GM12878 (cell line): ENCODE measurements around the gene SELENOW. TPM values are rescaled to one million over a fixed set of nuclear protein-coding genes. Genes with fewer than 3 reads are reported as not detected.
"Not testable (repeated sequence)": the region's sequence is repeated elsewhere in the genome, so short reads cannot be mapped to it uniquely, and the experiment has no call there.

Source experiments
- ATAC-seq: fragments of 200-7000 bp; cut with Tn5 transposase; 3 replicates; pipeline ENCODE4 v1.9.1; 2020; ENCODE audit warnings: mild to moderate bottlenecking, moderate library complexity
- BruUV-seq: library from RNA; stranded (reverse); fragments of 400-500 nt; replicated peaks from 2 replicates; lab custom pipeline; 2021; lab: Mats Ljungman, UMichigan
- CTCF ChIA-PET: fragments of 300-600 bp; sonication (Branson Sonifier 250); formaldehyde crosslinking; extraction: SDS; loops from one replicate; lab custom pipeline; 2021; ENCODE audit warnings: inconsistent platforms; lab: Yijun Ruan, JAX
- POLR2A ChIA-PET: fragments of 350-600 bp; formaldehyde crosslinking; extraction: SDS; loops from one replicate; lab custom pipeline; 2021; ENCODE audit warnings: inconsistent platforms; lab: Charles Lee
- RAD21 ChIA-PET: fragments of 300-600 bp; sonication (Branson Sonifier 250); formaldehyde crosslinking; loops from one replicate; lab custom pipeline; 2023; ENCODE audit warnings: antibody characterized with exemption; ENCODE audit not compliant: unreplicated experiment; lab: Charles Lee
- SMC1A ChIA-PET: fragments of 300-600 bp; sonication (Branson Sonifier 250); formaldehyde crosslinking; loops from one replicate; lab custom pipeline; 2023; ENCODE audit not compliant: unreplicated experiment, uncharacterized antibody; lab: Charles Lee
- DNase-seq: peaks from one replicate; pipeline ENCODE4 v3.0.0-alpha.2; 2011; ENCODE audit warnings: low read depth, low spot score
- FAIRE-seq: peaks from 3 replicates; lab custom pipeline; 2011; peaks lifted over from hg19 to GRCh38; lab: Jason Lieb, UNC
- H2AFZ ChIP-seq: 2 replicates; pipeline ENCODE4 v1.6.0; 2011; ENCODE audit warnings: low read depth, low read length, control low read depth; ENCODE audit not compliant: control insufficient read depth
- H3K27ac ChIP-seq: 2 replicates; pipeline ENCODE4 v1.5.1; 2011; ENCODE audit warnings: control low read depth; ENCODE audit not compliant: control insufficient read depth, insufficient read depth
- H3K27me3 ChIP-seq, 2 experiments: replicated peaks in 1 of 2; 2 replicates each; pipeline versions ENCODE4 v1.6.0 to v1.6.1; 2011; ENCODE audit warnings: low read length in 1 of 2; ENCODE audit not compliant: control insufficient read depth in 2 of 2, insufficient read depth in 2 of 2
- H3K36me3 ChIP-seq, 2 experiments: 2 replicates each; pipeline ENCODE4 v1.5.1; 2011; ENCODE audit warnings: low read length in 1 of 2; ENCODE audit not compliant: control insufficient read depth in 2 of 2, insufficient read depth in 2 of 2
- H3K4me1 ChIP-seq: 2 replicates; pipeline ENCODE4 v1.6.1; 2011; ENCODE audit warnings: mild to moderate bottlenecking, low read length, moderate library complexity, mixed read lengths; ENCODE audit not compliant: control insufficient read depth, insufficient read depth
- H3K4me2 ChIP-seq: 2 replicates; pipeline ENCODE4 v1.6.0; 2011; ENCODE audit warnings: control low read depth; ENCODE audit not compliant: control insufficient read depth, insufficient read depth
- H3K4me3 ChIP-seq: fragments of 200-600 bp; sonication (generic); 2 replicates; pipeline ENCODE4 v1.5.1; 2016
- H3K79me2 ChIP-seq: 2 replicates; pipeline ENCODE4 v1.6.0; 2011; ENCODE audit warnings: low read length; ENCODE audit not compliant: control insufficient read depth, insufficient read depth
- H3K9ac ChIP-seq: 2 replicates; pipeline ENCODE4 v1.8.0; 2011; ENCODE audit warnings: low read length, control low read depth, mixed read lengths; ENCODE audit not compliant: control insufficient read depth, insufficient read depth
- H3K9me3 ChIP-seq: replicated peaks from 3 replicates; pipeline ENCODE4 v1.5.1; 2011; ENCODE audit warnings: mild to moderate bottlenecking, low read length; ENCODE audit not compliant: control insufficient read depth, insufficient read depth
- H4K20me1 ChIP-seq: 2 replicates; pipeline ENCODE4 v1.6.0; 2011; ENCODE audit not compliant: control insufficient read depth, insufficient read depth
- CBX5 ChIP-seq: sonication (generic); IDR thresholded peaks from 2 replicates; pipeline ENCODE4 v1.6.1; 2016; ENCODE audit warnings: low read depth, moderate library complexity, mild to moderate bottlenecking, inconsistent platforms
- FOS ChIP-seq: IDR thresholded peaks from 3 replicates; pipeline ENCODE4 v1.6.1; 2011; ENCODE audit warnings: borderline replicate concordance; ENCODE audit not compliant: insufficient read length; ENCODE audit errors: extremely low read depth
- MYC ChIP-seq: IDR thresholded peaks from 2 replicates; pipeline ENCODE4 v1.6.1; 2011; ENCODE audit warnings: mild to moderate bottlenecking, low read length, moderate library complexity, inconsistent platforms; ENCODE audit not compliant: insufficient read depth, insufficient replicate concordance, insufficient read length, severe bottlenecking
- NFXL1 ChIP-seq: fragments of 450-650 bp; IDR thresholded peaks from 2 replicates; pipeline ENCODE4 v1.6.1; 2017; ENCODE audit warnings: antibody characterized with exemption, mild to moderate bottlenecking, borderline replicate concordance
- SMAD5 ChIP-seq: IDR thresholded peaks from 2 replicates; pipeline ENCODE4 v1.6.1; 2016; ENCODE audit warnings: antibody characterized with exemption, low read depth
- SREBF1 ChIP-seq: IDR thresholded peaks from 2 replicates; pipeline ENCODE4 v1.6.1; 2012; ENCODE audit warnings: mild to moderate bottlenecking, low read length
- STAT3 ChIP-seq: IDR thresholded peaks from 2 replicates; pipeline ENCODE4 v1.6.1; 2011; ENCODE audit warnings: low read depth, low read length, improper control_type of control experiment
- YBX1 ChIP-seq: fragments of 450-650 bp; IDR thresholded peaks from 2 replicates; pipeline ENCODE4 v1.6.1; 2016; ENCODE audit warnings: antibody characterized with exemption
- WGBS: methylation state at CpG from one replicate; pipeline ENCODE4 v1.1.6; 2016; ENCODE audit warnings: low lambda C conversion rate; ENCODE audit not compliant: insufficient replicate concordance, insufficient coverage; ENCODE audit errors: missing lambda C conversion rate; 5-methylcytosine and 5-hydroxymethylcytosine counted together
- in situ Hi-C: fragments of 300-500 bp; cut with MboI; formaldehyde crosslinking; loops from 9 replicates; pipeline ENCODE4 v1.14.3; 2018; ENCODE audit warnings: mixed read lengths
- intact Hi-C: fragments of 100-400 bp; cut with micrococcal nuclease; formaldehyde crosslinking; loops from one replicate; pipeline ENCODE4 v1.14.2; 2022; ENCODE audit not compliant: unreplicated experiment
- polyA plus RNA-seq, 11 experiments: library from polyadenylated mRNA; depleted of rRNA in 4 of 11; unstranded in 6 of 11; stranded (reverse) in 5 of 11; fragments of >200 nt; fragmentation: Nextera tagmentation in 4 of 11; fragmentation: Illumina TruSeq in 1 of 11; extraction: Ambion mirVana in 4 of 11; extraction: Trizol in 1 of 11; gene quantifications; 1 replicate in 1 of 11; 2 replicates in 10 of 11; pipeline versions ENCODE4 v1.2.1 to v1.2.3, GENCODE V29; 2011 to 2016; ENCODE audit warnings: inconsistent platforms in 2 of 11, missing spikeins in 2 of 11, low read depth in 1 of 11
- total RNA-seq, 4 experiments: library from RNA; depleted of rRNA in 3 of 4; stranded (reverse); fragments of >200 nt in 3 of 4; fragmentation: Illumina TruSeq in 1 of 4; extraction: Trizol in 1 of 4; gene quantifications; 2 replicates each; pipeline versions ENCODE4 v1.2.1 to v1.2.3, GENCODE V29; 2013 to 2021
- TF ChIP-seq, protein P1 (sequence below): fragments of 150-350 bp; IDR thresholded peaks from 2 replicates; pipeline ENCODE4 v1.6.1; 2014; ENCODE audit warnings: mild to moderate bottlenecking, low read depth, low read length
- TF ChIP-seq, protein P2 (sequence below): IDR thresholded peaks from 2 replicates; pipeline ENCODE4 v1.6.1; 2012; ENCODE audit warnings: low read depth, low read length, improper control_type of control experiment
- TF ChIP-seq, protein P3 (sequence below): IDR thresholded peaks from 2 replicates; pipeline ENCODE4 v1.6.1; 2011; ENCODE audit warnings: low read depth, low read length, improper control_type of control experiment, borderline replicate concordance

The SELENOW gene
- total and polyA plus RNA-seq, 10 of the 15 experiments (the other 5 are each of a cell fraction or from before 2014, with no cell fraction given), result 53.3 to 186 (median 101) TPM

DNA sequence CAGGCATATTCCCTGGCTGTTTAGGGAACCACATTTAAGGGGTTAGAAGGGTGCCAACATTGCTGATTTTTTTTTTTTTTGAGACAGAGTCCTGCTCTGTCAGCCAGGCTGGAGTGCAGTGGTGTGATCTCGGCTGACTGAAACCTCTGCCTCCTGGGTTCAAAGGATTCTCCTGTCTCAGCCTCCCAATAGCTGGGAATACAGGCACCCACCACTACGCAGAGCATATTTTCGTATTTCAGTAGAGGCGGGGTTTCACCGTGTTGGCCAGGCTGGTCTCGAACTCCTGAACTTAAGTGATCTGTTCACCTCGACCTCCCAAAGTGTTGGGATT is 35.5 kb downstream of the SELENOW start:
- ChIA-PET RAD21 (interaction anchor here (1.0 kb wide), 1 partner anchor 33 kb away, joined by 4 read pairs; no protein-coding TSS in a partner anchor), SMC1A (no interaction called here), CTCF (interaction anchor here (0.6 to 2.7 kb wide), 6 partner anchors 42 to 513 kb away, joined by 3 to 7 read pairs (median 3); no protein-coding TSS in a partner anchor), POLR2A (no interaction called here)
- no peak for DNase-seq
- Histone ChIP-seq H4K20me1 (no peaks in the 10 kb centered on the region), H3K27me3 (no peaks in the 10 kb centered on the region), H3K9me3 (no peaks in the 10 kb centered on the region), H3K4me1 (no peaks in the 10 kb centered on the region), H3K4me2 (no peak overlapping the region), H3K79me2 (no peaks in the 10 kb centered on the region), H3K27ac (no peak overlapping the region), H3K9ac (no peak overlapping the region), H3K36me3 (no peaks in the 10 kb centered on the region), H2AFZ (no peak overlapping the region), H3K4me3 (no peak overlapping the region)
- WGBS, result 68% methylated on average over 7 of the region's 7 CpGs
- no peak for FAIRE-seq
- peak; percentile 17; the same call in 2 of the 3 replicates for ATAC-seq
- intact Hi-C loops, result loop anchor here (5.0 kb wide), 1 partner anchor 53 kb away; no protein-coding TSS in a partner anchor
- BruUV-seq, result no TSS peak
- TF ChIP-seq NFXL1, result no peak
- TF ChIP-seq FOS, result no peak
- TF ChIP-seq STAT3, result no peak
- TF ChIP-seq, protein P1, sequence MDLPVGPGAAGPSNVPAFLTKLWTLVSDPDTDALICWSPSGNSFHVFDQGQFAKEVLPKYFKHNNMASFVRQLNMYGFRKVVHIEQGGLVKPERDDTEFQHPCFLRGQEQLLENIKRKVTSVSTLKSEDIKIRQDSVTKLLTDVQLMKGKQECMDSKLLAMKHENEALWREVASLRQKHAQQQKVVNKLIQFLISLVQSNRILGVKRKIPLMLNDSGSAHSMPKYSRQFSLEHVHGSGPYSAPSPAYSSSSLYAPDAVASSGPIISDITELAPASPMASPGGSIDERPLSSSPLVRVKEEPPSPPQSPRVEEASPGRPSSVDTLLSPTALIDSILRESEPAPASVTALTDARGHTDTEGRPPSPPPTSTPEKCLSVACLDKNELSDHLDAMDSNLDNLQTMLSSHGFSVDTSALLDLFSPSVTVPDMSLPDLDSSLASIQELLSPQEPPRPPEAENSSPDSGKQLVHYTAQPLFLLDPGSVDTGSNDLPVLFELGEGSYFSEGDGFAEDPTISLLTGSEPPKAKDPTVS, result no peak
- TF ChIP-seq, protein P2, sequence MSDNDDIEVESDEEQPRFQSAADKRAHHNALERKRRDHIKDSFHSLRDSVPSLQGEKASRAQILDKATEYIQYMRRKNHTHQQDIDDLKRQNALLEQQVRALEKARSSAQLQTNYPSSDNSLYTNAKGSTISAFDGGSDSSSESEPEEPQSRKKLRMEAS, result no peak
- TF ChIP-seq CBX5, result no peak
- TF ChIP-seq MYC, result no peak
- no peak for TF ChIP-seq SREBF1
- no peak for TF ChIP-seq YBX1
- TF ChIP-seq, protein P3, sequence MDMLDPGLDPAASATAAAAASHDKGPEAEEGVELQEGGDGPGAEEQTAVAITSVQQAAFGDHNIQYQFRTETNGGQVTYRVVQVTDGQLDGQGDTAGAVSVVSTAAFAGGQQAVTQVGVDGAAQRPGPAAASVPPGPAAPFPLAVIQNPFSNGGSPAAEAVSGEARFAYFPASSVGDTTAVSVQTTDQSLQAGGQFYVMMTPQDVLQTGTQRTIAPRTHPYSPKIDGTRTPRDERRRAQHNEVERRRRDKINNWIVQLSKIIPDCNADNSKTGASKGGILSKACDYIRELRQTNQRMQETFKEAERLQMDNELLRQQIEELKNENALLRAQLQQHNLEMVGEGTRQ, result no peak
- no peak for TF ChIP-seq SMAD5
- in situ Hi-C loops, result no loop called here

DNA sequence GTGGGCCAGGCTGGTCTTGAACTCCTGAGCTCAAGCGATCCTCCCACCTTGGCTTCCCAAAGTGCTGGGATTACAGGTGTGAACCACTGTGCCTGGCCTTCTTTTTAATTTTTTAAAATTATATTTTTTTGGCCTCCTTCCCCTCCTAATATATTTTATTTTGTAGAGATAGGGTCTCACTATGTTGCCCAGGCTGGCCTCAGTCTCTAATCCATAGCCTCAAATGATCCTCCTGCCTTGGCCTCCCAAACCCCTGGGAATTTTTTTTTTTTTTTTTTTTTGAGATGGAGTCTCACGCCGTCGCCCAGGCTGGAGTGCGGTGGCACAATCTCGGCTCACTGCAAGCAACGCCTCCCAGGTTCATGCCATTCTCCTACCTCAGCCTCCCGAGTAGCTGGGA is 37.8 kb downstream of the SELENOW start:
- H3K79me2 ChIP-seq, H3K4me3 ChIP-seq, intact Hi-C loops, H3K4me1 ChIP-seq, H3K9ac ChIP-seq, RAD21 ChIA-PET, H3K36me3 ChIP-seq, H3K27me3 ChIP-seq, POLR2A ChIA-PET, H3K4me2 ChIP-seq, DNase-seq, BruUV-seq, H2AFZ ChIP-seq, ATAC-seq, FAIRE-seq, SMC1A ChIA-PET, H3K27ac ChIP-seq, in situ Hi-C loops, H4K20me1 ChIP-seq, H3K9me3 ChIP-seq: not testable (repeated sequence)
- 69% methylated on average over 3 of the region's 8 CpGs for WGBS
- CTCF ChIA-PET, result interaction anchor here (0.8 to 2.7 kb wide), 3 partner anchors 25 to 50 kb away, joined by 3 to 7 read pairs (median 3); no protein-coding TSS in a partner anchor
